MM.1S (cell line): ENCODE data around the gene ANGPTL8.

ENCODE experiments used
- DNase-seq: peaks from one replicate; pipeline ENCODE4 v3.0.0-alpha.2; 2015
- H2AFZ ChIP-seq: fragments of 300-600 bp; sonication (generic); 2 replicates; pipeline ENCODE4 v1.6.0; 2016; ENCODE audit warnings: antibody characterized with exemption, low read length
- H3F3A ChIP-seq: fragments of 300-600 bp; sonication (generic); 2 replicates; pipeline ENCODE4 v1.6.1; 2016; ENCODE audit warnings: mild to moderate bottlenecking, antibody characterized with exemption, low read length, moderate library complexity, mixed read lengths; ENCODE audit not compliant: insufficient read depth
- H3K27ac ChIP-seq: fragments of 300-600 bp; sonication (generic); 2 replicates; pipeline ENCODE4 v1.5.1; 2016; ENCODE audit warnings: mild to moderate bottlenecking, low read length
- H3K27me3 ChIP-seq: fragments of 300-600 bp; sonication (generic); replicated peaks from 2 replicates; pipeline ENCODE4 v1.6.0; 2016; ENCODE audit warnings: low read length; ENCODE audit not compliant: insufficient read depth
- H3K36me3 ChIP-seq: fragments of 300-600 bp; sonication (generic); replicated peaks from 2 replicates; pipeline ENCODE4 v1.6.1; 2016; ENCODE audit warnings: mild to moderate bottlenecking, low read length, mixed read lengths; ENCODE audit not compliant: insufficient read depth
- H3K4me1 ChIP-seq: fragments of 300-600 bp; sonication (generic); 2 replicates; pipeline ENCODE4 v1.6.1; 2016; ENCODE audit warnings: low read length, mixed read lengths
- H3K4me2 ChIP-seq: fragments of 300-600 bp; sonication (generic); 2 replicates; pipeline ENCODE4 v1.6.0; 2016; ENCODE audit warnings: low read depth, low read length
- H3K4me3 ChIP-seq: fragments of 300-600 bp; sonication (generic); 2 replicates; pipeline ENCODE4 v1.5.1; 2016; ENCODE audit warnings: low read length, mixed read lengths
- H3K79me2 ChIP-seq: fragments of 300-600 bp; sonication (generic); 2 replicates; pipeline ENCODE4 v1.6.1; 2016; ENCODE audit warnings: mixed run types, low read length, mixed read lengths
- H3K9ac ChIP-seq: fragments of 300-600 bp; sonication (generic); 2 replicates; pipeline ENCODE4 v1.6.1; 2016; ENCODE audit warnings: low read length, mixed read lengths
- H3K9me2 ChIP-seq: fragments of 300-600 bp; sonication (generic); replicated peaks from 2 replicates; pipeline ENCODE4 v1.6.1; 2016; ENCODE audit warnings: mild to moderate bottlenecking, low read length, mixed read lengths; ENCODE audit not compliant: insufficient read depth
- H3K9me3 ChIP-seq: fragments of 300-600 bp; sonication (generic); replicated peaks from 2 replicates; pipeline ENCODE4 v1.6.1; 2016; ENCODE audit warnings: mild to moderate bottlenecking, low read length, mixed read lengths; ENCODE audit not compliant: insufficient read depth
- H4K20me1 ChIP-seq: fragments of 300-600 bp; sonication (generic); 2 replicates; pipeline ENCODE4 v1.6.1; 2016; ENCODE audit warnings: mild to moderate bottlenecking, low read length, moderate library complexity, mixed read lengths; ENCODE audit not compliant: insufficient read depth
- CTCF ChIP-seq: fragments of 300-600 bp; sonication (generic); IDR thresholded peaks from 2 replicates; pipeline ENCODE4 v1.5.1; 2016; ENCODE audit warnings: antibody characterized with exemption, low read length, mixed read lengths
- EZH2 ChIP-seq: fragments of 300-600 bp; sonication (generic); optimal IDR thresholded peaks from 2 replicates; pipeline ENCODE3; 2017; ENCODE audit warnings: low read depth, mild to moderate bottlenecking, antibody characterized with exemption, low read length, mixed read lengths
- EZH2phosphoT487 ChIP-seq: fragments of 300-600 bp; sonication (generic); IDR thresholded peaks from 2 replicates; pipeline ENCODE4 v1.6.1; 2018; ENCODE audit warnings: antibody characterized with exemption, low read length

The ANGPTL8 gene

GRCh38 chr19:11267316-11268085 lies 28.1 kb downstream of the ANGPTL8 start:
- Histone ChIP-seq H3K4me2 (no peak overlapping the region), H3K27ac (no peak overlapping the region), H3K27me3 (peaks cover 80% of the 10 kb centered on the region), H3K79me2 (no peaks in the 10 kb centered on the region), H3F3A (no peaks in the 10 kb centered on the region), H3K36me3 (no peaks in the 10 kb centered on the region), H3K4me3 (no peak overlapping the region), H3K9ac (no peak overlapping the region), H3K4me1 (no peaks in the 10 kb centered on the region), H2AFZ (no peak overlapping the region), H3K9me3 (no peaks in the 10 kb centered on the region), H4K20me1 (no peaks in the 10 kb centered on the region), H3K9me2 (no peaks in the 10 kb centered on the region)
- DNase-seq = no peak
- TF ChIP-seq CTCF = no peak
- TF ChIP-seq EZH2 = no peak
- no peak for TF ChIP-seq EZH2phosphoT487

- no peak overlapping the region for H3K4me2 ChIP-seq
- H3K9me3 ChIP-seq = no peaks in the 10 kb centered on the region
- H3K9me2 ChIP-seq = no peaks in the 10 kb centered on the region
- peaks cover 81% of the 10 kb centered on the region for H3K27me3 ChIP-seq
- no peak overlapping the region for H3K9ac ChIP-seq
- no peak for DNase-seq
- H4K20me1 ChIP-seq = no peaks in the 10 kb centered on the region
- no peak overlapping the region for H3K27ac ChIP-seq
- no peak overlapping the region for H2AFZ ChIP-seq
- TF ChIP-seq EZH2 (no peak), CTCF (no peak), EZH2phosphoT487 (no peak)
- H3F3A ChIP-seq = no peaks in the 10 kb centered on the region
- no peak overlapping the region for H3K4me3 ChIP-seq
- no peaks in the 10 kb centered on the region for H3K79me2 ChIP-seq
- no peaks in the 10 kb centered on the region for H3K4me1 ChIP-seq
- H3K36me3 ChIP-seq = no peaks in the 10 kb centered on the region
Measured at GRCh38 chr19:11268783-11269267, 29.4 kb downstream of the ANGPTL8 start.

- Histone ChIP-seq H3K4me3 (no peak overlapping the region), H3K27me3 (peaks cover 83% of the 10 kb centered on the region), H3K36me3 (no peaks in the 10 kb centered on the region), H3K4me2 (no peak overlapping the region), H3K9me3 (no peaks in the 10 kb centered on the region), H3K9ac (no peak overlapping the region), H2AFZ (no peak overlapping the region), H3K9me2 (no peaks in the 10 kb centered on the region), H3F3A (no peaks in the 10 kb centered on the region), H3K27ac (no peak overlapping the region), H3K79me2 (no peaks in the 10 kb centered on the region), H3K4me1 (no peaks in the 10 kb centered on the region), H4K20me1 (no peaks in the 10 kb centered on the region)
- TF ChIP-seq CTCF = no peak
- no peak for TF ChIP-seq EZH2
- TF ChIP-seq EZH2phosphoT487 = no peak
- DNase-seq = no peak
Measured at GRCh38 chr19:11269408-11269807, 30.0 kb downstream of the ANGPTL8 start.
